Ascending aorta (tissue), 2 donors: Measurements from ENCODE around the gene MSRB3. TPM values are rescaled to one million over a fixed set of nuclear protein-coding genes. Genes with fewer than 3 reads are reported as not detected.
A peak's percentile ranks its signal among the peaks of the same experiment; 100 is the strongest.

Source experiments
- DNase-seq, 2 donors: peaks; one replicate each; pipeline ENCODE4 v3.0.0-alpha.2; 2019; ENCODE audit warnings: low spot score in 2 of 2
- H3K27ac ChIP-seq, 2 donors: fragments of 200-600 bp; sonication (generic); one replicate each; pipeline ENCODE4 v1.5.1; 2016 to 2017; ENCODE audit warnings: mild to moderate bottlenecking in 1 of 2
- H3K27me3 ChIP-seq: fragments of 200-600 bp; sonication (generic); one replicate; pipeline ENCODE4 v1.5.1; 2017
- H3K36me3 ChIP-seq, 2 donors: fragments of 200-600 bp; sonication (generic); one replicate each; pipeline ENCODE4 v1.5.1; 2016
- H3K4me1 ChIP-seq, 2 donors: fragments of 200-600 bp; sonication (generic); one replicate each; pipeline ENCODE4 v1.5.1; 2016 to 2017; ENCODE audit warnings: mild to moderate bottlenecking in 1 of 2
- H3K4me3 ChIP-seq, 2 donors: fragments of 200-600 bp; sonication (generic); one replicate each; pipeline ENCODE4 v1.5.1; 2016 to 2017; ENCODE audit warnings: mild to moderate bottlenecking in 1 of 2
- H3K9me3 ChIP-seq, 2 donors: fragments of 200-600 bp; sonication (generic); one replicate each; pipeline ENCODE4 v1.5.1; 2016
- intact Hi-C: fragments of 100-400 bp; cut with DNase I; formaldehyde crosslinking; loops from one replicate; pipeline ENCODE4 v1.15.1; 2023
- total RNA-seq: library from RNA; depleted of rRNA; stranded (reverse); fragments of >200 nt; gene quantifications from one replicate; pipeline ENCODE4 v1.1.0, GENCODE V29; 2016
- TF ChIP-seq, protein P1 (sequence below), 3 experiments: fragments of 200-600 bp in 2 of 3; fragments of 450-650 bp in 1 of 3; sonication (generic) in 2 of 3; IDR thresholded peaks; one replicate each; pipeline ENCODE4 v1.5.1; 2016 to 2019; ENCODE audit warnings: antibody characterized with exemption in 3 of 3, mild to moderate bottlenecking in 1 of 3, moderate library complexity in 1 of 3

MSRB3 gene
- total RNA-seq, 1 donor from 2014 or later = 79.4 TPM

DNA sequence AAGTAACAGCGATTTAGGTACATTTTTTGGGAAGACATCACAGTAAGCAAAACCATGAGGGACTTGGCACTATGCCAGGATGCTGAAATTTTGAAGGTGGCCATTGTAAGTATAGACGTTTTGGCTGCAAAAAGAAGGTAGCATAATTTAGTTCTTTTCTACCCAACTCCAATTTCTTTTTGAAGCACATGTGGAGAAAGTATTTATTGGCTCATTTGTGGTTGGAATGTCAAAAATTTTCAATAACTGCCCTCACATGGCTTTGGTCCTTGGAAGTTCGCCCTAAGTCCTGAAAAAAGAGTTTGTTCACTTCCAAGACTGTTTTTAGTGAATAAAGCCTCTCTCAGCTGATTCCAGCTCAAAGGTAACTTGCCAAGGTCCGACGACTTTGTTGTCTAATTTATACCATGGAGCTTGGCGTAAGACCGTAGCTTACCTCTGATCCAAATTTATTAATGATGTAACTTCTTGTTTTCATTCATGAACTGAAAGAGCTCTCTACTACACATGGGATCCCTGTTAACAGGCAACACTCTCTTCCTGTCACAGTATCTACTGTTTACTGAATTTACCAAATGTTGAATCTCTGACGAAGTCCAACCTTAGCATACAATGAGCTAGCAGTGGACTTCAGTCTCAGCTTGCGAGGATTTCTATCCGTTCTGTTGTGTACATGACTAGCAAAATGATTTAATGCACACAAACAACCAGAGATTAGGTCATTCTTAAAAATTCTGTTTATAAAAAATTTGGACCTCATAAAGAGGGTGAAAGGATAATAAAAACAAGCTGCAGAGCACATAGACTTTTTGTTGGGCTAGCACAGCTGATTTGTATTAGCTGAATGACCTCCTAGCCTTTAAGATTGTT, 49.0 kb downstream of the MSRB3 start:
- DNase-seq = no peak
- no peaks in the 10 kb centered on the region for H3K9me3 ChIP-seq
- H3K36me3 ChIP-seq = peaks cover 10 to 19% of the 10 kb centered on the region in 2 donors
- H3K4me1 ChIP-seq = peaks cover 8 to 17% of the 10 kb centered on the region in 2 donors
- intact Hi-C loops = no loop called here
- no peaks in the 10 kb centered on the region for H3K27me3 ChIP-seq
- TF ChIP-seq, protein P1, sequence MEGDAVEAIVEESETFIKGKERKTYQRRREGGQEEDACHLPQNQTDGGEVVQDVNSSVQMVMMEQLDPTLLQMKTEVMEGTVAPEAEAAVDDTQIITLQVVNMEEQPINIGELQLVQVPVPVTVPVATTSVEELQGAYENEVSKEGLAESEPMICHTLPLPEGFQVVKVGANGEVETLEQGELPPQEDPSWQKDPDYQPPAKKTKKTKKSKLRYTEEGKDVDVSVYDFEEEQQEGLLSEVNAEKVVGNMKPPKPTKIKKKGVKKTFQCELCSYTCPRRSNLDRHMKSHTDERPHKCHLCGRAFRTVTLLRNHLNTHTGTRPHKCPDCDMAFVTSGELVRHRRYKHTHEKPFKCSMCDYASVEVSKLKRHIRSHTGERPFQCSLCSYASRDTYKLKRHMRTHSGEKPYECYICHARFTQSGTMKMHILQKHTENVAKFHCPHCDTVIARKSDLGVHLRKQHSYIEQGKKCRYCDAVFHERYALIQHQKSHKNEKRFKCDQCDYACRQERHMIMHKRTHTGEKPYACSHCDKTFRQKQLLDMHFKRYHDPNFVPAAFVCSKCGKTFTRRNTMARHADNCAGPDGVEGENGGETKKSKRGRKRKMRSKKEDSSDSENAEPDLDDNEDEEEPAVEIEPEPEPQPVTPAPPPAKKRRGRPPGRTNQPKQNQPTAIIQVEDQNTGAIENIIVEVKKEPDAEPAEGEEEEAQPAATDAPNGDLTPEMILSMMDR (IDR thresholded peaks at IDR 0.05) = no peak
- H3K27ac ChIP-seq = peak overlapping the region; percentile 31 to 47
- no peak overlapping the region for H3K4me3 ChIP-seq

DNA sequence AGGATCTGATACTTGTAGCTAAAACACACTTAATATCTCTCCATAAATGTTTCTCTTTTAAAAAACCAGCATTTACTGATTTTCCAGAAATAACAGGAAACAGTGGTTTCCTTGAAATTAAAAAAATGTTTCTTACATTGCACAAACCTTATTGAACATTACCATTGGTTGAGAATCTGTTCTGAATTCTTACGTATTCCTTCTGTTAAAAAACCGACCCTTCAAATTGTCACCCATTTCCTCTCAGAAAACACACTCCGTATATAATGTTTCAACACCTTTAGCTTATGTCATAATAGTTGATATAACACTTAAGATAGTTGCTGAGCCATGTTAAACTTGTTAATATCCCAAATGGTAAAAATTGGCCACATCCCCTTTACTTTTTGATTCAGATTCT, 51.2 kb downstream of the MSRB3 start:
- TF ChIP-seq, protein P1 (IDR thresholded peaks at IDR 0.05) = no peak
- H3K4me3 ChIP-seq = no peak overlapping the region
- intact Hi-C loops = no loop called here

DNA sequence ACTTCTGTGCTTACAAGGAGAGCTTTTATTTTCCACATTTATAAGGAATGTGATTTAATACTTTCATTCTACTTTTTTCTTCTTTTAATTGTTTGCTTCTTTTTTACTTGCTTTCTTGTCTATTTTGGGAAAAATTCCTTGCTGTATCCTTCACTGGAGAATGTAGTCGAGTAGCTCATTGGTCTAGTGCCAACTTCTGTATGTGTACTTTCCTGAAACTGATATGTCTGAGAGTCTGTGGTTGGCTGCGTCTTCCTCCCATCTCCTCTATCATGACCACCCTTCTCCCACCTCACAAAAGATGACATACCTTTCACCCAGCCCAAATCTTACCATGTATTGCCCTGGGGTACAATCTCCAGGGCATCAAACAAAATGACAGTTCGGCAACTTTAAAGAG, 51.8 kb downstream of the MSRB3 start:
- TF ChIP-seq, protein P1 (IDR thresholded peaks at IDR 0.05) = no peak
- no peak overlapping the region for H3K27ac ChIP-seq
- H3K9me3 ChIP-seq = no peaks in the 10 kb centered on the region
- no peak overlapping the region for H3K4me3 ChIP-seq
- no peaks in the 10 kb centered on the region for H3K27me3 ChIP-seq
- H3K4me1 ChIP-seq = peaks cover 8 to 20% of the 10 kb centered on the region in 2 donors
- DNase-seq = no peak
- intact Hi-C loops = no loop called here
- H3K36me3 ChIP-seq = peaks cover 17 to 19% of the 10 kb centered on the region in 2 donors

More for the DNA sequence above, 51.2 kb downstream of the MSRB3 start:
- Histone ChIP-seq H3K27me3 (no peaks in the 10 kb centered on the region), H3K9me3 (no peaks in the 10 kb centered on the region), H3K27ac (no peak overlapping the region), H3K4me1 (peaks cover 8 to 17% of the 10 kb centered on the region in 2 donors), H3K36me3 (peaks cover 15 to 19% of the 10 kb centered on the region in 2 donors)
- no peak for DNase-seq

DNA sequence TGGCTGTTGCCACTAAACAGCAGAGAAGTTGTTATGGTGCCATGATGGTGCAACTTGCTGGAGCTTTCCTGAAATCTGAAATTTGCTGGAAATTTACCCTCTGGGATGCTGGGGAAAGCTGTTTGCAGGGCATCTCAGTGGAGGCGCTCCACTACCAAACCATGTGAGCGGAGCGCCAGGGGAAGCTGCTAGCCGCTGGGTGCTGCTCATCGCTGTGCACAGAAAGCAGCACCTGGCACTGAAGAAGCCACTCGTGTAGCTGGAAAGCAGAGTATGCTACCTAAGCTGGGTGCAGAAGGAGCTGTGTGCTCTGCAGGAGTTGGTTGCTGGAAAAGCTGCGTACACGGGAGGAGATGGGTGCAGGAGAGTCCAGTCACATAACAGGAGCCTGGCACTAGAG, 53.0 kb downstream of the MSRB3 start:
- H3K27me3 ChIP-seq = no peaks in the 10 kb centered on the region
- no peaks in the 10 kb centered on the region for H3K9me3 ChIP-seq
- intact Hi-C loops = no loop called here
- H3K4me1 ChIP-seq = peaks cover 8 to 20% of the 10 kb centered on the region in 2 donors
- peaks cover 17 to 19% of the 10 kb centered on the region in 2 donors for H3K36me3 ChIP-seq
- no peak overlapping the region for H3K27ac ChIP-seq
- no peak for DNase-seq
- no peak overlapping the region for H3K4me3 ChIP-seq
- TF ChIP-seq, protein P1 (IDR thresholded peaks at IDR 0.05) = no peak

DNA sequence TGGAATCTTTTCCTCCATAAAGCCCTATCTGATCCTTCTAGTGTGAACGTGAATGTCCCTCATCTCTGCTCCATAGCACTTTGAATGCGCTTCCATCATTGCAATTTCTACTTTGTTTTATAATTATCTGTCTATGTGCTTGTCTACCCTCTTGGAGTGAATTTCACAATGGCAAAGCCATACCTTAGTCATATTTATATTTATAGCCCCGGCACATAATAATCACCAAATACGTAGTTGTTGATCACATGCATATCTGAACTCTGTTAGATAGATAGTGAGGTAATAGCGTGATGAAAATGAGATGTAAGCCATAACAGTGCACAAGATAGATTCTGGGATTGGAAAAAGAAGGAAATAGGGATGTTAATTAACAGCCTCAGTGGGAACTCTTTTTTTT, 55.2 kb downstream of the MSRB3 start:
- Histone ChIP-seq H3K36me3 (peaks cover 17 to 31% of the 10 kb centered on the region in 2 donors), H3K27me3 (no peaks in the 10 kb centered on the region), H3K9me3 (no peaks in the 10 kb centered on the region), H3K4me3 (no peak overlapping the region), H3K4me1 (peaks cover 0 to 5% of the 10 kb centered on the region in 2 donors), H3K27ac (no peak overlapping the region)
- DNase-seq = no peak
- TF ChIP-seq, protein P1 (IDR thresholded peaks at IDR 0.05) = no peak
- intact Hi-C loops = no loop called here
